ENCODE measurements around the gene NSUN2.

- TF ChIP-seq CTCF (IDR thresholded peaks at IDR 0.05), result no peak
- TF ChIP-seq POLR2A (IDR thresholded peaks at IDR 0.05), result no peak
These were observed 49.4 kb upstream of the NSUN2 start for GRCh38 chr5:6682239-6682638.

Measured in uterus (tissue), 2 donors.